ENCODE measurements around the gene ZEB1.

DNA sequence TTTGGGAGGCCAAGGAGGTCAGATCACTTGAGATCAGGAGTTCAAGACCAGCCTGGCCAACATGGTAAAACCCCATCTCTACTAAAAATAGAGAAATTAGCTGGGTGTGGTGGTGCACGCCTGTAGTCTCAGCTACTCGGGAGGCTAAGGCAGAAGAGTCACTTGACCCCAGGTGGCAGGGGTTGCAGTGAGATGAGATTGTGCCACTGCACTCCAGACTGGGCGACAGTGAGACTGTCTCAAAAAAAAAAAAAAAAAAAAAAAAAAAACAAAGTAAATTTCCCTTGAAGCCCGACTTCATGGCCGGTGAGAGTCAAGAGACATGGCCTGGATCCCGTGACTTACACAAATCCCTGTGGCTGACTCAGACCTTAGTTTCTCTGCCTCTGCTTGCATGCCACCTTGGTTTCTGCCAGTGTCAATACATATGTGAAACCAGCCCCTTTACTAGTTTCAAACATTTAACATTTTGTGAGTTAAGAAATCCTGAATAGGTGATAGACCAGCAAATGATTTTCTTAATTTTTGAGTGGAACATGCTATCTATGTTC, 62.8 kb downstream of the ZEB1 start:
- TF ChIP-seq, protein P1, sequence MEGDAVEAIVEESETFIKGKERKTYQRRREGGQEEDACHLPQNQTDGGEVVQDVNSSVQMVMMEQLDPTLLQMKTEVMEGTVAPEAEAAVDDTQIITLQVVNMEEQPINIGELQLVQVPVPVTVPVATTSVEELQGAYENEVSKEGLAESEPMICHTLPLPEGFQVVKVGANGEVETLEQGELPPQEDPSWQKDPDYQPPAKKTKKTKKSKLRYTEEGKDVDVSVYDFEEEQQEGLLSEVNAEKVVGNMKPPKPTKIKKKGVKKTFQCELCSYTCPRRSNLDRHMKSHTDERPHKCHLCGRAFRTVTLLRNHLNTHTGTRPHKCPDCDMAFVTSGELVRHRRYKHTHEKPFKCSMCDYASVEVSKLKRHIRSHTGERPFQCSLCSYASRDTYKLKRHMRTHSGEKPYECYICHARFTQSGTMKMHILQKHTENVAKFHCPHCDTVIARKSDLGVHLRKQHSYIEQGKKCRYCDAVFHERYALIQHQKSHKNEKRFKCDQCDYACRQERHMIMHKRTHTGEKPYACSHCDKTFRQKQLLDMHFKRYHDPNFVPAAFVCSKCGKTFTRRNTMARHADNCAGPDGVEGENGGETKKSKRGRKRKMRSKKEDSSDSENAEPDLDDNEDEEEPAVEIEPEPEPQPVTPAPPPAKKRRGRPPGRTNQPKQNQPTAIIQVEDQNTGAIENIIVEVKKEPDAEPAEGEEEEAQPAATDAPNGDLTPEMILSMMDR (IDR thresholded peaks at IDR 0.05; ENCODE audit: low read length): no peak
- TF ChIP-seq EZH2 (optimal IDR thresholded peaks at IDR 0.05; ENCODE audit: low read depth, low read length): no peak
- no peak for TF ChIP-seq EZH2phosphoT487 (IDR thresholded peaks at IDR 0.05; ENCODE audit: low read length)
